HG03064 (cell line): ENCODE measurements around the gene EIF2AK2.

Experiments
- ATAC-seq: cut with Tn5 transposase; IDR thresholded peaks from one replicate; pipeline ENCODE4 v1.9.1; 2021; ENCODE audit warnings: low read depth; ENCODE audit not compliant: unreplicated experiment

Gene EIF2AK2

DNA sequence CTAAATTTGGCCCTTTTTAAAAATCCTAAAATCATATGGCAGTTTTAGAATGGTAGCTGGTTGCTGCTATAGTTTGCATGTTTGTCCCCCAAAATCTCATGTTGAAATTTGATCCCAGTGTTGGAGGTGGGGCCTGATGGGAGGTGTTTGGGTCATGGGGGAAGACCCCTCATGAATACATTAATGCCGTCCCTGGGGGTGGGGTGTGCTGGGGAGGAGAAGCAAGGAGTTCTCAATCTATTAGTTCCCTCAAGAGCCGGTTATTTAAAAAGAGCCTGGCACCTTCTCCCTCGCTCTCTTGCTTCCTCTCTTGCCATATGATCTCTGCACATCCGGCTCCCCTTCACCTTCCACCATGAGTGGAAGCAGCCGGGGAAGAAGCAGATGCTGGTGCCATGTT, 51.6 kb downstream of the EIF2AK2 start:
- ATAC-seq, result no peak

DNA sequence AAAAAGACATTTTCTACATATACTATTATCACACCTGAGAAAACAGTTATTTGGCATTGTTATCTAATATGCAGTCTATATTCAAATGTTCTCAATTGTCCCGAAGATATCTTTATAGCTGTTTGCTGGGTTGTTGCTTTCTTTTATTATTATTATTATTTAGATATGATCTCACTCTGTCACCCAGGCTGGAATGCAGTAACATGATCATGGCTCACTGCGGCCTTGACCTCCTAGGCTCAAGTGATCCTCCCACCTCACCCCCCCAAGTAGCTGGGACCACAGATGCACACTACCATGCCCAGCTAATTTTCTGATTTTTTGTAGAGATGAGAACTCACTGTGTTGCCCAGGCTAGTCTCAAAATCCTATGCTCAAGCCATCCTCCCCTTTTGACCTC, 52.6 kb downstream of the EIF2AK2 start:
- ATAC-seq, result no peak

DNA sequence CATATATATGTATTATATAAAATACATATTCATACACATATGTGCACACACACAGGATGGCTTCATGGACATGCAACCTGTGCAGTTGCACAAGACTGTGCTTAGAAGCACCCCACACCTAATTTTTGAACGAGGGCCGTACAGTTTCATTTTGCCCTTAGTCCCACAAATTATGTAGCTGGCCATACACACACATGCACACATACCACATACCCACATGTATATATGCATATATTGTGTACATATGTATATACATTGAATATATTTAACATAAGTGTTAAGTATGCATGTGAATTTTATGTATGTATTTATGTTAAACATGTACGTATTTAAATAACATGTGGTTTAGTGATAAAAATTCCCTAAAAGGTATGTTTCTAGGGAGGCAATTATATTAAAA, 54.2 kb downstream of the EIF2AK2 start:
- ATAC-seq, result no peak

DNA sequence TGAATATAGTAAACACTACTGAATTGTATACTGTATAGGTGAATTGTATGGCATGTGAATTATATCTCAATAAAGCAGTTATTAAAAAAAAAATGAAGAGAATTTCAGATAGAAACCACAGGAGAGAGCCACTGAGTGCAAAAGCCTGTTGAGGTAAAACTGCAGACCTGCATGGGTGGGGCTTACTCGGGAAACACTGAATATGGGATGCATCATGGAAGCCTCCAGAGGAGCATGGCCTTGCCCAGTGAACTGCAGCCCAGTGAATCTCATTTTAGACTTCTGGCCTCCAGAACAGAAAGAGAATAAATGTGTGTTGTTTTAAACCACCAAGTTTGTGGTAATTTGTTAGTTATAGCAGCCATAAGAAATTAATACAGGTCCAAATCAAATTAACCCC, 56.7 kb downstream of the EIF2AK2 start:
- no peak for ATAC-seq

DNA sequence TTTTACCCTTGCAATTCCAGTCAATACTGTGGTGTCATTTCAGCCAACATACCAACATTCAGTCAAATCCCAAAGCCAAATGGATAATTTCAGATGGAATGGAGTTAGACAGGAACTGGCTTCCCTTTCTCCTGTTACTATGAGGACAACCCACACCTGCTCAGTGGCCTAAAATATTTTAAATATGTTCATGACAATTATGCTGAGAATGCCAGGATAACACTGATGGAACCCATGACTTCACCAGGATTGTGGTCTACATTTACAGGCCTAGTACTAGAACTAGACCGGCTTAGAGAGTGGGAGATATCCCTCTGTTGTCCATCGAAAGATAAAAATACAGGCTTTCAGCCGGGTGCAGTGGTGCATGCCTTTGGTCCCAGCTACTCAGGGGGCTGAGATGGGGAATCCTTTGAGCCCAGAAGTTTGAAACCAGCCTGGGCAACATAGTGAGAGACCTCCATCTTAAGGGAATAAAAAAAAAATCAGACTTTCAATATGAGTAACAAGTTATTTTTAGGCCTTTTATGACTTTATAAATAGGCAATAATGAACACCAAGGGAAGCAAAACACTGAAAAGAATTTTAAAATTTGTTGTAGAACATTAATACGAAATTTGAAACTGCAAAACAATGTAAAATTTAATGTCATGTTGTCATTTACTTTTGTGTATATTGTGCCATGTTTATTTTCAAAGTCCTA, 58.2 kb downstream of the EIF2AK2 start:
- ATAC-seq, result no peak

DNA sequence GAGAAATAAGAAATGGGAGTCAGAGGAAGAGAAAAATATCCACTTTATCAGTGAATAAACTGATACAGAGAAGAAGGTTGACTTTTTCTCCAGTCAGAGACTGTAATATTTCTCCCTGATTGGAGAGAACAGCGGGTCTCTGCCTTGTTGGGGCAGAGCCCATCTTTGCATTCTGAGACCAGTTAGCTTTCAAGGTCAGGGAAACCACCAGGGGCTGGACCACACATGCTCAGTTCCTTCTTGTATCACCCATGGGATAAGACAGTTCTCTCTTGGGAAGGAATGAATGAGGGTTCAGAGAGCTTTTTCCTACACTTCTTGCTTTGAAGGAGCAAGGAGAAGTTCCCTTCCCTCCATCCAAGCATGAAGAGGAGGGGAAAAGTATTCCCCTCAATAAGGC, 60.2 kb downstream of the EIF2AK2 start:
- no peak for ATAC-seq

DNA sequence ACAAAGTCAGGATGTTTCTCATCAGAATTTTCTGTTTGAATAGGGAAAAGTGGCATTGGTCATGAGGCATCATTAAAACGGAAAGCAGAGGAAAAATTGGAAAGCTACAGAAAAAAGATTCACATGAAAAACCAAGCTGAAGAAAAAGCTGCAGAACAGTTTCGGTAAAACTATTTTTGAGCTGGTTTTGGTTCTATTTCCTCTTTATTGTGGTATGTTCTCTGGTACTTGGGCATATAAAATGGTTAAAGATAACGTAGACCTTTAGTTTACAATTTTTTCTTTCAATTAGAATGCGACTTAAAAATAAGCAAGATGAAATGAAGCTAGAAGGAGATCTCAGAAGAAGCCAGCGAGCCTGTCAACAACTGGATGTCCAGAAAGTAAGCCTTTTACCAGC, 64.9 kb downstream of the EIF2AK2 start:
- no peak for ATAC-seq

DNA sequence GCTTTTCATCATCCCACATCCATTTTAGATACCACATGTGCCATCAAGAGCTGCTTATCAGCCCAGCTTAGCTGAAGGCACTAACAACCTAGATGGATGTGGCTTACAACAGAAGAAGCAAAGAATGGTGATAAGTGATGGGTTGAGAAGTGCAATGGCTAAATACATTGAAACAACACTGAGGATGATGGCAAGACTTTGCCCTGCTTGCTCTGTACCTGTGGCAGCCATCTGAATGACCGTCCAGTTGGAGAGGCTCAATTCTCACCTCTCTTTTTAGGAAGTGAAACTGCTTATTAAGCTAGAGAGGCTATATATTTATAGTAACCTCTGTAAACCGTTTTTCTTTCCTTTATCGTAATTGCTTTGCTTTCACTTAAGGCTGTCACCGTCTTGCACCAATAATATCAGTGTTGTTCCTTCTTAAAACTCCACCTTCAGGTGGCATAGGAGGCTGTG, 66.7 kb downstream of the EIF2AK2 start:
- ATAC-seq, result peak; percentile 88

DNA sequence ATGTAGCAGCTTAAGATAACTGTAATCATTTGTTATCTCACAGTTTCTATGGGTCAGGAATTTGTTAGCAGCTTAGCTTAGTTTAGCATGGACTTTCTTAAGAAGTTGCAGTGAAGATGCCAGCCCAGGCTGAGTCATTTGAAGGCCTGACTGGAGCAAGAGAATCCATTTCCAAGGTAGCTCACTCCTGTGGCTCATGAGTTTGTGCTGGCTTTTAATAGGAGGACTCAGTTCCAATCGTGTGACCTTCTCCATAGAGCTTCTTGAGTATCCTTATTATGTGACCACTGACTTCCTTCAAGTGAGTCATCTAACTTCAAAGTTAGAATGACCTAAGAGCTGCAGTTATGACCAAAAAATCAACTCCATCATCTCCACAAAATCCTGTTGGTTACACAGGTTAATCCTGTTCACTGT, 71.0 kb downstream of the EIF2AK2 start:
- no peak for ATAC-seq

DNA sequence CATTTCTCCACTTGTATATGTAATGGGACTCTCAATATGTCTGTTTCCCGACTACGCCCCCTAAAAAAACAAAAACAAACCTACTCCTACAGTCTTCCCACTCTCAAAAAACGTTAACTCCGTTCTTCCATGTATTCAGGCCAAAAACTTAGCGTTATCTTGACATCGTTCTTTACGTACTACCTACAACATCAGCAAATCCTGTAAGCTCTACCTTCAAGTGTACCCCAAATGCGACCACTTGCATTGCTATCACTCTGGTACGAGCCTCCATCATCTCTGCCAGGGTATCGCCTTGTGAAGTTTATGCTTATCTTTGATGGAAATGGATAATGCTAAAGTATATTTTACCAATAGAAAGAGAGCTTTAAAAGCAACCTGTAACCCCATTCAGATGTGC, 72.0 kb downstream of the EIF2AK2 start:
- no peak for ATAC-seq

DNA sequence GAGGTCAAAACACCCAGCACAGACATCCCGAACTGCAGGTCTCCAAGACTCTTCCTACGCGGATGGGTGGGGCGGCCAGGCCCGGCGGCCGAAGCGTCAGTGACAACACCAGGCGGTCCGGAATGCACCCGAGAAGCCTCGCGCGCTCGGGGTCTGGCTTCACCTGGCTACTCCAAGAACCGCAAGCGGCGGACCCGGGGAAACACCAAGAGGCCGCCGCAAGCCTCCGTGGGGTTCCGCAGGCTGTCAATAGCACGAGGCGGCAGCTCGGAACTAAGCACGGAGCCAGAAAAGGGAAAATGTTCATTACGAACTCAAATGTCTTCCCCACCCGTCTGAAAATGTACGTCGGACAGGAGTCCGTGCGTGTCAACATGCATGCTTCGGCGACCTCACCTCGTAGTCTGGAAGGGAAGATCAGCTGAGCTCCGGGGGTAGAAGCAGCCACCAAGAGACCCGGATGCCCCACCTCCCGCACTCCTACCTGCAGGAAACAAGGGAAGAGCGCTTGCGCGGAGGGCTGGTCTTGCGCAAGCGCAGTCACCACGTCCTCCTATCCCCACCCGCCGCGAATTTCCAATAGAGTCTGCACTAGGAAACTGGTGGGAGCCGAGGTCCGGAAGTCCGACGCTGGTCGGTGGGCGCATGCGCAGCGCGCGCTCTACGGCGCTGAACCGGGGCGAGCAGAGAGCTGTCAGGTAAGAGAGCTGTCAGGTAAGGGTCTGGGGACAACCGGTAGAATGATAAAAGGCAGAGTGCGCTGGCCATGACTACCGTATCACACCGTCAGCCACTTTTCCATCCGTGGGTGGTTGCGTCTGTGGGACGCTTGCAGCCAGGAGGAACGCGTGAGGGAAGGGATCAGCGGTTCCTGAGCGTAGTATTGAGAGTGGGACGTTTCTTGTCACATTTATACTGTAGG, 72.6 kb downstream of the EIF2AK2 start, which contains the start of the genes GPATCH11 and HEATR5B:
Gene GPATCH11, plus strand, starts transcription at position 646 of the 922 bp plus-strand sequence. CDS start 3,864 bp downstream, outside the sequence.
Gene HEATR5B, minus strand, starts transcription at position 500 of the 922 bp plus-strand sequence. CDS start 958 bp downstream, outside the sequence.
- peak; percentile 75 for ATAC-seq

DNA sequence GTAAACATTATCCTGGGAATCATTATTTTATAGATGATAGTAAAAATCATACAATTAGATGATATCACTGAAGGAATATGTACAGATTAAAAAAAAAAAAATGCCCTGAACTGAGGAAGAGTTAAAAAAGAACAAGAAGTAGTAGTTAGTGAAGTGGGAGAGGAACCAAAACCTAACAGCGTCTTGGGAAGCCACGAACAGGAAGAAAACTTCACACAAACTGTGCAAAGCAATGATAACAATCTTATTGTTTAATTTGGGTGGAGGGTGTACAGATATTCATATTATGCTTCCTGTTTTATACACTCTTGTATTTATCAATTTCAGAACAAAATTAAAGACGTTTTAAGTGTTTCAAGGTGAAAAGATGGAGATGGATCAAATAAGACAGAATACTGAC, 76.1 kb downstream of the EIF2AK2 start:
- ATAC-seq, result no peak

DNA sequence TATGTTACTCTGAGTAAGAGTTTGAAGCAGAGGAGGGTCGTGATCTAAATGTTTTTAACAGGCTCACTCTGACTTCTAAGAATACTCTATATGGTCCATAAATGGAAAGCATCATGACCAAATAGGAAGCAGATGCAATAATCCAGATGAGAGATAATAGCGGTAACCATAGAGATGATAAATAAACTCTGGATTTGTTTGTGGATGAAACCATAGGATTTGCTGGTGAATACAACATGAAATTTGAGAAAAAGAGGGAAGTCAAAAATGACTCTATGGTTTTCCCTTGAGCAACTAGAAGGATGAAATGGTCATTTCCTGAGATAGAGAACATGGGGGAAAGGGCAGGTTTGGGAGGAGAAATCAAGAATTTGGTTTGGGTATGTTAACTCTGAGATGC, 76.5 kb downstream of the EIF2AK2 start:
- no peak for ATAC-seq

DNA sequence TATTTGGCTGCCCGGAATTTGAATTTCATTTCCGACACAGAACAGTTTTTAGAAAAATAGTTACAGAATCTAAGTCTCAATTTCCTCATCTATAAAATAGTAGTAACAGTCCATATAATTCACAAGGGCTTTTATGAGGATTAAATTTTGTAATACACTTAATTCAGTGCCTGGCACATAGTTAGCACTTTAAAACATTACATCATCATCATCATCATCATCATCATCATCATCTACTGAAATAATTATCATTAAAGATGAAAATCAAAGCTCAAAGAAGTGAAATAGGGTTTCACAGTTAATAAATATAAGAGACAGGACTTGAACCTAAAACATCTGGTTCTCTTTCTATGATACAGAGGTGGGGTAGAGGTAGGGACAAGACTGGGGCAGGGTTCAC, 85.8 kb downstream of the EIF2AK2 start:
- ATAC-seq, result no peak

DNA sequence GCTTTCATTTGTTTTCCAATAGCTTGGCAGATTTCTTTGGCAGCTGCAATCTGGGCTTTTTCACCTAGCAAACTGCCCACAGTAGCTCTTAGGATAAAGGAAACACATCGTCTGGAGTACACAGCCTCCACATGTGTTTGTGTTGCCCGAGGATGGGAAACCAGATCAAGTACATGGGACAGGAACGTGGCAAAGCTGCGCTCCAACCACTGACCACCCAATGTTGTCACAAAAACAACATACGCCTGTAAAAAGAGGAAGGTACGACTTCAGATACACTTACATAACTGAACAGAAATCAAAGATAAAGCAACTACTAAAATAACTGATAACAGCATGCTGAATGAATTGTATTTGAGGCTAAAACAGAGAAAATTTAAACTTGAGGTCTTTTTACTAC, 88.1 kb downstream of the EIF2AK2 start:
- no peak for ATAC-seq

DNA sequence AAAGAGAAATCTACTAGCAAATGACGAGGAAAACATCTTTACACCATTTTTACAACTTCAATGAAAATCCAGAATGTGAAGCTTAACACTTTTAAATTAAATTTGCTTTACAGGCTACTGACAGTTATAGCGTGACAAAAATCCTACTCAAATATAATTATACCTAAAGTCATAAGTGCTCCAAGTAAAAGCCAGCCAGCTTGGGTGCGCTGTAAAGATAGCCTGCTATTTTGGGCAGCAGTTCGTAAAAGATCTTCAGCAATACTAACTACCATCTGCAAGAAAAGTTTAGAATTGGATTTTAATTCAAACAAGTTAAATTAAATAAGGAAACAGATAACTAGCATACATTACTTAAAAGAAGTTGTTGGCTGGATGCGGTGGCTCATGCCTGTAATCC, 95.0 kb downstream of the EIF2AK2 start:
- no peak for ATAC-seq

DNA sequence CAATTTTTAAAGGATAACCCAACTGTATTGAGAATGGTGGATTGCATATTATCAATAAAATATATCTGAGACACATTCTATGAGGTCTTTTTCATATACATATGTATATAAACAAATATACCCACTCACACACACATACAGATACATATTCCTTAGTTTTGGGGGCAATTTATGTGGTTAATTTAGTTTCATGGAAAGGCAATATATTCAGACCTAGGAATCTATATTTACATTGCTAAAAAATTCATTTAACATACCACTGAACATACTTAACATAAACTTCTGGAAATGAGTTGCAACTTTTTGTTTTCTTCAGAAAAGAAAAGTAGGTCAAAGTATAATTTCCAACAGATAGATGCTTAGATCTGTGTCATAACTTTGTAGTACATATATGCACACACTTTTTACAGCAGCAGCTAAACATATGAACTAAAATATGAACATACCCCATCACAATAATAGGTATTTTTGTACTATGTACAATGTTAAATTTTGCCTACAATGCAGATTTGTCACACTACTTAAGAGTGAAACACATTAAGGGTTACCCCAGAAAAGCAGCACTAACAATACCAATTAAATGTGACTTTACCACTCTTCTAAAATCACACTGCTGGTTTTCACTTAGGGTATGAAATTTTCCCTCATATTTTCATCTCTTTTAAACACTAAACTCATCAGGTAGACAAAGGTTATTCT, 95.6 kb downstream of the EIF2AK2 start:
- ATAC-seq, result no peak

DNA sequence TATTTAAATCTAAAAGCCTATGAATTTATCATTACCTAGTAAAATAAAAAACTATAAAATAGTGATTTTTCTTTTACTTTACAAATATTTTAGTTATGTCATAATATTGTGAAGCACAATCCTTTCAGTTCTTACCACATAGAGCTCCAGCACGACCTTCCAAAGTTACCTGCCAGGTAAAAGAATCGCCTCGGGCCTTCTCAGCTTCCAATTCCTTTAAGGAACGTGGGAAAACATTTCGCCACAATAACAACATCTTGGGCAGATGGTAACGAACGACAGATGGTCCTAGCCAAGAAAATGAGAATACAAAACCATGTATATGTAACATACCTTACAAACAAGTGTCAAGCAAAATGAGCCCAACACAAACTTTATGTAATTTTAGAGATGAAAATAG, 96.3 kb downstream of the EIF2AK2 start:
- ATAC-seq, result no peak

DNA sequence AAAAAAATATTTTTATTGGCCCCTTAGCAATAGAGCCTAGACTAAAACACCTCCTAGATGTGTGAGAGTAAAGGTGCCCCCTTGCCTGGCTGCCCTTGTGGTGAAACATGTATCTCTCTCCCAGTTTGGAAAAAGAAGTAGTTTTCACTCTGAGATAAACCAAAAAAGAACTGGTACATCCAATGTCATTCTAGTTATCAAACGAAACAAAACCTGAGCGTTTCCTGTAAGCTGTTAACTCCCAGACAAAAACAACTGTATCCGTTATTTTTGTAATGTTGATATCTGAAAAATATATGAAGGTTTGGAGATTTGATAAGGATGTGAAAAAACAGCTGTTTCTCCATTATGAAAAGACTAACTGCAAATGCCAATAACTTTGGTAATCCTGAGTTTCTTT, 96.9 kb downstream of the EIF2AK2 start:
- no peak for ATAC-seq

DNA sequence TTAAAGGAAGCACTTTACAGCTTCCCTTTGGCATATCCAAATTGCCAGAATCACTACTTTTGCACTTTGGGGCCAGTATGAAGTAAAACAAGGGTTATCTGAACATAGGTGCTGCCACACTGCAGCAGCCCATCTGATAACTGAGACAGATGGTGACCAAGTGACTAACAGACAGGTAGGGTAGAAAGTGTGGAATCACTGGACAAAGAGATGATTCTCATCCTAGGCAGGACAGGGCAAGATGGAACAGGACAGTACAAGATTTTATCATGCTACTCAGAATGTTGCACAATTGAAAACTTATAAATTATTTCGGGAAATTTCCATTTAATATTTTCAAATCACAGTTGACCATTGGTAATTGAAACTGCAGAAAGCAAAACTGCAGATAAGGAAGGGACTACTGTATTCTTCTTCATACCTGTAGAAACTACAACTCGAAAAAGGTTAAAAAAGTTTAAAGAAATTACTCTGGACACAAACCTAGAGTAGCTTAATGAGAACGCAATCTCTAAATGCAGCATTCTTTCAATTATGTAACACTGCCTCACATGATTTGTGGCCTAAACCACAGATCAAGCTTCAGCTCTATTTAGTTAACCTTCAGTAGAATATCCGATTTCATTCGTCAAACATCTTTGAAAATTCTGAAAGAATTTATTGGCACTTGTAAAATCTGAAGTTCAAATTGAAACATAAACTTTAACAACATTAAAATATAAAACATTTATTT, 104.0 kb downstream of the EIF2AK2 start:
- ATAC-seq, result no peak
